ENCODE data around the gene OXSR1. TPM values are rescaled to one million over a fixed set of nuclear protein-coding genes. Genes with fewer than 3 reads are reported as not detected.

The OXSR1 gene
- total RNA-seq, 1 donor from 2014 or later: 36.0 TPM

GRCh38 chr3:38120693-38121450, 44.5 kb upstream of the OXSR1 start:
- H3K36me3 Mint-ChIP-seq (ENCODE audit: low read depth, unreplicated experiment): peaks cover 27% of the 10 kb centered on the region
- H3K4me3 Mint-ChIP-seq (ENCODE audit: unreplicated experiment): no peak overlapping the region
- peaks cover 6% of the 10 kb centered on the region for H3K27me3 Mint-ChIP-seq (ENCODE audit: unreplicated experiment)
- TF ChIP-seq CTCF (IDR thresholded peaks at IDR 0.05; ENCODE audit: unreplicated experiment): no peak
- H3K4me1 Mint-ChIP-seq (ENCODE audit: unreplicated experiment): no peaks in the 10 kb centered on the region
- H3K9me3 Mint-ChIP-seq (ENCODE audit: unreplicated experiment): no peaks in the 10 kb centered on the region
- DNase-seq (ENCODE audit: low spot score): no peak
- H3K27ac Mint-ChIP-seq (ENCODE audit: unreplicated experiment): no peak overlapping the region

- Mint-ChIP-seq H3K4me1 (ENCODE audit: unreplicated experiment) (no peaks in the 10 kb centered on the region), H3K9me3 (ENCODE audit: unreplicated experiment) (no peaks in the 10 kb centered on the region), H3K4me3 (ENCODE audit: unreplicated experiment) (no peak overlapping the region), H3K36me3 (ENCODE audit: low read depth, unreplicated experiment) (peaks cover 28% of the 10 kb centered on the region), H3K27ac (ENCODE audit: unreplicated experiment) (no peak overlapping the region), H3K27me3 (ENCODE audit: unreplicated experiment) (peaks cover 4% of the 10 kb centered on the region)
- DNase-seq (ENCODE audit: low spot score): no peak
- TF ChIP-seq CTCF (IDR thresholded peaks at IDR 0.05; ENCODE audit: unreplicated experiment): no peak
Observed at GRCh38 chr3:38121451-38121831, 43.9 kb upstream of the OXSR1 start.

- Mint-ChIP-seq H3K27ac (ENCODE audit: unreplicated experiment) (no peak overlapping the region), H3K9me3 (ENCODE audit: unreplicated experiment) (no peaks in the 10 kb centered on the region), H3K27me3 (ENCODE audit: unreplicated experiment) (peaks cover 4% of the 10 kb centered on the region), H3K36me3 (ENCODE audit: low read depth, unreplicated experiment) (peaks cover 32% of the 10 kb centered on the region), H3K4me3 (ENCODE audit: unreplicated experiment) (no peak overlapping the region), H3K4me1 (ENCODE audit: unreplicated experiment) (no peaks in the 10 kb centered on the region)
- DNase-seq (ENCODE audit: low spot score): no peak
- no peak for TF ChIP-seq CTCF (IDR thresholded peaks at IDR 0.05; ENCODE audit: unreplicated experiment)
Observed at GRCh38 chr3:38121832-38122461, 43.4 kb upstream of the OXSR1 start.

GRCh38 chr3:38122712-38123290, 42.5 kb upstream of the OXSR1 start:
- H3K9me3 Mint-ChIP-seq (ENCODE audit: unreplicated experiment): no peaks in the 10 kb centered on the region
- H3K27ac Mint-ChIP-seq (ENCODE audit: unreplicated experiment): no peak overlapping the region
- peaks cover 4% of the 10 kb centered on the region for H3K27me3 Mint-ChIP-seq (ENCODE audit: unreplicated experiment)
- no peaks in the 10 kb centered on the region for H3K4me1 Mint-ChIP-seq (ENCODE audit: unreplicated experiment)
- H3K36me3 Mint-ChIP-seq (ENCODE audit: low read depth, unreplicated experiment): peaks cover 36% of the 10 kb centered on the region
- DNase-seq (ENCODE audit: low spot score): no peak
- no peak for TF ChIP-seq CTCF (IDR thresholded peaks at IDR 0.05; ENCODE audit: unreplicated experiment)
- no peak overlapping the region for H3K4me3 Mint-ChIP-seq (ENCODE audit: unreplicated experiment)

All from endothelial cell (in vitro differentiated cells).